ENCODE results near the gene TSPAN8.
"Not testable (repeated sequence)": the region's sequence is repeated elsewhere in the genome, so short reads cannot be mapped to it uniquely, and the experiment has no call there.

The TSPAN8 gene

GRCh38 chr12:71162832-71163763 is 5.3 kb upstream of the TSPAN8 start:
- DNase-seq, result no peak

- no peak for DNase-seq
Observed at GRCh38 chr12:71161591-71161990, 3.8 kb upstream of the TSPAN8 start.

GRCh38 chr12:71160585-71160984 is 2.8 kb upstream of the TSPAN8 start:
- no peak for DNase-seq

DNA sequence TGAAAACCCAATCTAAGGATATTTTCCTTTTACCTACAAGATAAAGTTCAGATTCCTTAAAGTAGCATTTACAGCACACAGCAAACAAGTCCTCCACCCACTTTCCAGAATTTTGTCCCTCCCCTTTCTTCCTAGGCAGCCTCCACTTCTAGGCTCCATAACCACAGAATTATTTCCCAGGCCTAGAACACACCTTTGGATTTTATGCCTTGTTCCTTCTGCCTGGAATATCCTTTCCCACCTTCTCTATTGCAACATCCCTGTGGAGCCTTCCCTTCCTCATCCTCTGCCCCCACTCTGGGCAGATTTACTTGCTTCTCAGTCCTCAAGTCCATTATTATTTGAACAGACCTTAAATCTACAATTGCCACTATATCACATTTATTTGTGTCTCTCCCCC is 2.1 kb upstream of the TSPAN8 start:
- no peak for DNase-seq

DNA sequence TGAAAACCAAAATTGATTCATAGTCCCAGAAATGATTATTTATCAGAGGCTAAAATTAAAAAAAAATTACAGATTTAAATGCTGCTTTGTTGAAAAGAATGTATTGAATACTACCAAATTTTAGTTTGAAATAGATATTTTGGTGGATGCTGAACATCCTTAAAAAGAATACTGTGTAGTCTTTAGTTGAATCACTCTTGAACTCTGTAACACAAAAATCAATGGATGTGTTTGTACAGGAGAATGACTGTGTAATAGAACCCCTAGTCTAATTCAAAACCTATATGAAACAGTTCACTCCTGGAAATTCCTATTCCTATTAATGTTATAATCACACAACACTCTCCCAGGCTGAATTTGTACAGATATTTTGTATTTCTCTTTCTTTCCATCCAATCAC is 1.5 kb upstream of the TSPAN8 start:
- DNase-seq, result no peak

- DNase-seq, result no peak
Observed at GRCh38 chr12:71158361-71158882, 623 bp upstream of the TSPAN8 start.

GRCh38 chr12:71155225-71155624 is 2.6 kb downstream of the TSPAN8 start:
- no peak for DNase-seq

DNA sequence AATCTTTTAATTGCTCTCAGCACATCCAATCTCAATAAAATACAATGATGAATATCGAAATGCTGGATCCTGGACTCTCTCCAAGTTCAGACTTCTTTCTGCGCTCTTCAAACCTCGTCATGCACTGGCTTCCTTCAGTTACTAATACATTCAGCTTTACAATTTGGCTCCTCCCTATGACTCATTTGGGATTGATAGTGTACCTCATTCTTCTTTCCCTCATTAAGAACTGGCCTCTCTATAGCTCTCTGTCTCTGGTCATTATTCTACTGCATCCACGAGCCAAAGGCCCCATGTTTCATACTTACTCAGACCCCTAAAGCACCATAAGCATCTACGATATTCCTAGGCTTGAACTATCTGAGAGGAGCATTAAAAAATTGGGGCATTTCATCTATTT is 4.9 kb downstream of the TSPAN8 start:
- DNase-seq, result no peak

- not testable (repeated sequence) for DNase-seq
Observed at GRCh38 chr12:71150041-71150440, 7.8 kb downstream of the TSPAN8 start.

GRCh38 chr12:71144682-71145081 is 13.1 kb downstream of the TSPAN8 start:
- no peak for DNase-seq

DNA sequence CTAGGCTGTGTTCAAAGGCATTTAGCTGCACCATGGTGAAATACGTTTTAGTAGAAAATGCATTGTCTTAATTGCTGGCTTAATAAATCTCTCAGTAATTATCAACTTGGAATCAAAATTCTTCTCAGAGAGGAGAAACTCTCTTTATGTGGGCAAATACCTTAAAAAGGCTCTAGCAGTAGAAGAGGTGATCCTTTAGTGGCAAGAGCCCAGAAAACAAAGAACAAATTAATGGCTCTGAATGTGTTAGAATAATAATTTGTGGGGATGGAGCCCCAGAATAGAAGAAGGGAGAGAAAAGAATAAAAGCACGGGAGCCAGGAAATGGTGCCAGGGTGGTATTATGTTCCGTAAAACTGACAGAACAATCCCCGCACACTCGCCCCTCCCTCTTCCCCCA is 14.8 kb downstream of the TSPAN8 start:
- no peak for DNase-seq

DNA sequence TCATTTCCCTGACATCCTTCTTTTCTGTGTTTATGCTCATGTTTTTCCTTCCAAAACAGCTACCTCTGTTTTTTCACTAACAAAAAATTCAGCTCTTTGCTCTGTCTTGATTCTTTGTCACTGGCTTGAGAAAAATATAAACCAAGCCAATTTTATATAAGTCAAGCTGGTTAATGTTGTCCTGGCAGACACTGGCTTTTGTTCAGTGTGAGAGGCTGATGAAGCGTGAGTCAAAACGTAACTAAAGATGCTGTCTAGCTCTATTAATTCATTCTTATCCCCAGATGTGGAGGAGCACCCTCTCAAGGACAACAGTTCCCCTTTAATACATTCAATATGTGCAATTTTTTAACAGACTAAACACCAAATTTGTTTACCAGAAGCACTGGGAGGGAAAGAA is 15.8 kb downstream of the TSPAN8 start:
- no peak for DNase-seq

GRCh38 chr12:71141378-71141926 is 16.3 kb downstream of the TSPAN8 start:
- DNase-seq, result no peak

DNA sequence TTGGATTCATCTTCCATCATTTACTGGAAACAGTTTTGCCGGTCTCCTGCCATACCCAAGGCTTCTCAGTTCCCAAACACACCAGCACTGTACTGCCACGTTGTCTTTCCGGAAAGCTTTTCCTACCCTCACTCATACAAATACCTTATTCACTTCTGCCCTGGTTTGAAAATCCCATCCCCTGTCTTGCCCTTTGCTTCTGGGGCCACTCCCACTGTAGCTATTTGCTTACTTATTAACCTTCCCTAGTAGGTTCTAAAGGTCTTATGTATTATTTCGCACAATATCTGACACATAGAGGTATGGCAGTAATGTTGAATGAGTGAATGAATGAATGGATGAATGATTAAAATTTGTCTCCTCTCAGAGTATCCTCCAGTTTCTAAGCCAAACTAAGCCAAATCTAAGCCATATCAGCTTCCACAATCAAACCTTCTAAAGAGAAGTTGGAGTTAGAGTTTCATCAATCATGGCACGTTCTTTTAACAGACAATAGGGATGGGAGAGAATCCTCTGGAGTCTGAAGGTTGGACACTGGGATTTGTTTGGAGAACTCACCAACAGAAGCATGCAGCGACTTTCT is 18.6 kb downstream of the TSPAN8 start:
- no peak for DNase-seq

GRCh38 chr12:71138011-71138410 is 19.8 kb downstream of the TSPAN8 start:
- no peak for DNase-seq

GRCh38 chr12:71135812-71136176 is 22.0 kb downstream of the TSPAN8 start:
- DNase-seq, result no peak

GRCh38 chr12:71135077-71135811 is 22.6 kb downstream of the TSPAN8 start:
- DNase-seq, result no peak

- no peak for DNase-seq
Observed at GRCh38 chr12:71134405-71134804, 23.4 kb downstream of the TSPAN8 start.

DNA sequence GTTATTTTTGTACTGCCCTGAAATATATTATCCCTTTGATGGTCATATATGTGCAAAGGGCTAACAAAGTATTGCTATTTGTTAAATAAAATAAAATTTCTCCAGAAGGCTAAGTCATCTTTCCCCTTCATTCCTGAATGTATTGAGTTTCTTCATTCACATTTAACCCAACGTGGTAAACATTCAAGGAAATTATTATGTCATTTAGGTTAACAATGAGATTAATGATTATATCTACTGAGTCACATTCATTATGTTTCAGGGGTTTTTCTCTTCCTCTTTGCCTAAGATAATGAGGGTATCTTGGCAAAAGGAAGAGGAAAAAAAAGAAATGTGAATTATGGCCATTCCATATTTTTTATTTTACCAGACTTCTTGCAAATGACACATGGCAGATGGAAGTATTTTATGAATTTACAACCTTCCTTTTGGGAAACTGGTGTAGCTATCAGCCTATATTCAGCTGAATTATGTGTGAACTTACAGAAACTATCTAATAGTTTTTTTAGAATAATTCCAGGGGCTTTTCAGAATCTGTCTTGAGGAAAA is 27.2 kb downstream of the TSPAN8 start:
- no peak for DNase-seq

DNA sequence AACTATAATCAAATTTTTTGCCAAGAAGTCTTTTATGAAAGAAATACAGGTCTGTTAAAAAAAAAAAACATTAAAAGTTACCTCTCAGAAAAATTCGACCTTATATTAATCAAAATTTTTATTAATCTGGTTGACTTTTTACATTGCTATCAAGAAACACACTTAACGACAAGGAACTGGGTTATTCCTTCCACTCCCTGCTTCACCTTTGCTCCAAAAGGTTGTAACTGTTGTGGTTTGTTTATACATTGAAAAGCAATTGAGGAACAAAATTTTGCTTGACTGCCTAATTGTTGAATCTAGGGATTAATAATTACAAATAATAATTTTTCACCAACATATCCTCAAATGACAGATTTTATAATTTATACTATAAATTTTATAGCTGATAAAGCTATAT is 28.4 kb downstream of the TSPAN8 start:
- DNase-seq, result no peak

DNA sequence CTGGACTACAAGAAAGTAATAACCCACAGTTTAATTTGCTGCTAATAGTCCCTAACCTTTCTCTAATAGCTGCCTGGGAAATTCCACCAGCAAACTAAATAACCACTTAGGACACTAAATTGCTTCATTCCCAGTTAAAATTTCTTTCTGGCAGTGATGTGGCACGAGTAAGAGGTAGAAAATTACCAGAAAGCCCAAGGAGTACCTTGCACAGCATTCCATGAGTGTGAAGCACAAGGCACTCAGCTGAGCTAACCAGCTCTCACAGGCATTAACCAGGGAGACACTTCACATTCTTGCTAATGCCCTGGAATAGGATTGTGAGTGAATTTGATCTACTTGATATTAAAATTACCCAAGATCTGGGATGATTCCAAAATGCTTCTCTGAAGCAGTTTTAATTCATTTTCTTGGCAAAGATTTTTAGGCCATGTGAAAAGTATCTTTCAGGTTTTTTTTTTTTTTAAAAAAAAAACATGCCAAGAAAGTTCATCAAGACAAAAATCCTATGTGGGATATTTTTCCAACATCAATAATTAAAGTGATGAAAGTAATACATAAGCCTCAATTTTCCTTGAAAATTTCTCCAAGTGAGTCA is 29.5 kb downstream of the TSPAN8 start:
- DNase-seq, result no peak

DNA sequence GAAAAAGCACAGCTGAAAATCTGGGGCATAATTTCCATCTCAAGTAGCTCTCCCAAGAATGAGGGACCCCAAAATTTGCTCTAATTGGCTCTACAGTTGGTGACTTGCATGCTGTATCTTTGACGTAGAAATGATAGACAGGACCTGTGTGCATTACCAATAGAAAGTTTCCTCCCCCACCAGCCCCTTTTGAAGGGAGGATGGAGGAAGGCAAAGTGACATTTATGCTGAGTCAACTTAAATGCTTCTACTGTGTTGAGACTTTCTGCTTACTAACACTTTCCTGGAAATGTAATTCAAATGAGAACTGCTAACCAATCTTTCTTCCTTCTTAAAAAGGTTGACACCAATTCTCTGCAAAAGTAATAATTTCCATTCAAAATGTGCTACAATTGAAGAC is 31.9 kb downstream of the TSPAN8 start:
- DNase-seq, result no peak

DNA sequence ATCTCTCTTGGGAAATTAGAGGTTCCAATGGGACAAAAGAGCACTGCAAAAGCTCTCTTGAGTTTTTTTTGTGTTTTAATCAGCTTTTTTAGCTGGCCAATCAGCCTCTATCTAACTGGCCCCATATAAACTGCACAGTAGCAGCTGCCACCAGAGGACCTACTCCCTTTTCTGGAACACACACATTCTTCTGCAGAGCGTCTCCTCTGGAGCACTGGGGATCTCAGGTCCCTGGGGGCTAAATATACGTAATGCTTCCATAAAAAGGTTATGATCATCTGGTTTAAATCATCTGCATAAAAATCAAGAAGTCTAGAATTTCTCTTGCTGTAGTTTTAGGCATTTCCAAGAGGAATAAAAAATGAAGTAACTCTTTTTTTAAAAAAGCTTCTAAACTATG is 32.3 kb downstream of the TSPAN8 start:
- DNase-seq, result no peak
